K562 (cell line): Measurements from ENCODE around the gene RPL28. TPM values are rescaled to one million over a fixed set of nuclear protein-coding genes. Genes with fewer than 3 reads are reported as not detected.
"Not testable (repeated sequence)": the region's sequence is repeated elsewhere in the genome, so short reads cannot be mapped to it uniquely, and the experiment has no call there.

Experiments
- HCFC1 ChIP-seq: IDR thresholded peaks from 2 replicates; pipeline ENCODE4 v1.6.1; 2012; ENCODE audit warnings: low read depth, low read length, improper control_type of control experiment
- HNRNPL ChIP-seq: fragments of 200-400 bp; formaldehyde crosslinking; IDR thresholded peaks from 2 replicates; pipeline ENCODE4 v1.6.1; 2017; ENCODE audit warnings: low read depth, mild to moderate bottlenecking, low read length
- ILF3 ChIP-seq: fragments of 450-650 bp; IDR thresholded peaks from 2 replicates; pipeline ENCODE4 v1.6.1; 2018; ENCODE audit warnings: antibody characterized with exemption, mild to moderate bottlenecking, moderate library complexity, borderline replicate concordance
- PCBP2 ChIP-seq: fragments of 200-400 bp; formaldehyde crosslinking; IDR thresholded peaks from 2 replicates; pipeline ENCODE4 v1.6.1; 2018; ENCODE audit warnings: low read length, low read depth, mild to moderate bottlenecking, moderate library complexity; ENCODE audit not compliant: poor library complexity, severe bottlenecking
- PHF8 ChIP-seq: fragments of 200-600 bp; sonication (generic); IDR thresholded peaks from 2 replicates; pipeline ENCODE4 v1.6.1; 2012; ENCODE audit warnings: mixed run types, mild to moderate bottlenecking, inconsistent platforms, low read length, moderate library complexity, borderline replicate concordance
- PML ChIP-seq: IDR thresholded peaks from 2 replicates; pipeline ENCODE4 v1.6.1; 2012; ENCODE audit warnings: low read length, inconsistent platforms
- POLR2G ChIP-seq: fragments of 200-400 bp; formaldehyde crosslinking; IDR thresholded peaks from 2 replicates; pipeline ENCODE4 v1.6.1; 2017; ENCODE audit warnings: low read depth, mild to moderate bottlenecking, antibody characterized with exemption, low read length, moderate library complexity
- POLR2H ChIP-seq: IDR thresholded peaks from 2 replicates; pipeline ENCODE4 v1.6.1; 2016; ENCODE audit warnings: missing genetic modification characterization, low read depth, mild to moderate bottlenecking, control low read depth, missing compliant biosample characterization, moderate library complexity
- RBM14 ChIP-seq: fragments of 200-400 bp; formaldehyde crosslinking; IDR thresholded peaks from 2 replicates; pipeline ENCODE4 v1.6.1; 2018; ENCODE audit warnings: low read depth, mild to moderate bottlenecking, low read length, moderate library complexity, borderline replicate concordance; ENCODE audit not compliant: insufficient read depth
- RBM15 ChIP-seq: fragments of 200-400 bp; formaldehyde crosslinking; IDR thresholded peaks from 2 replicates; pipeline ENCODE4 v1.6.1; 2018; ENCODE audit warnings: mild to moderate bottlenecking, low read length, moderate library complexity; ENCODE audit not compliant: insufficient read depth
- TAF1 ChIP-seq: IDR thresholded peaks from 2 replicates; pipeline ENCODE4 v1.6.1; 2011; ENCODE audit warnings: mild to moderate bottlenecking, low read length, moderate library complexity; ENCODE audit not compliant: insufficient read depth, control insufficient read depth, severe bottlenecking; ENCODE audit errors: extremely low read depth
- TBL1XR1 ChIP-seq, 2 experiments: IDR thresholded peaks; 2 replicates each; pipeline ENCODE4 v1.6.1; 2012; ENCODE audit warnings: improper control_type of control experiment in 2 of 2, low read length in 2 of 2, mild to moderate bottlenecking in 1 of 2
- YY1 ChIP-seq, 3 experiments: IDR thresholded peaks; 2 replicates each; pipeline ENCODE4 v1.6.1; 2011; ENCODE audit warnings: low read length in 2 of 3, mild to moderate bottlenecking in 2 of 3, moderate library complexity in 2 of 3, borderline replicate concordance in 1 of 3, control low read depth in 1 of 3, low read depth in 1 of 3; ENCODE audit not compliant: insufficient read depth in 3 of 3, insufficient replicate concordance in 2 of 3, control insufficient read depth in 1 of 3, insufficient read length in 1 of 3; ENCODE audit errors: extremely low read depth in 1 of 3
- ZNF57 ChIP-seq: fragments of 450-650 bp; formaldehyde crosslinking; IDR thresholded peaks from 2 replicates; pipeline ENCODE4 v1.4.0; 2020; ENCODE audit warnings: mild to moderate bottlenecking, moderate library complexity
- ZNF583 ChIP-seq: fragments of 250-450 bp; sonication (Bioruptor Pico); IDR thresholded peaks from 2 replicates; pipeline ENCODE4 v1.4.0; 2020
- polyA plus RNA-seq, 8 experiments: library from polyadenylated mRNA; depleted of rRNA in 4 of 8; stranded (reverse) in 5 of 8; unstranded in 3 of 8; fragments of >200 nt; fragmentation: Nextera tagmentation in 2 of 8; fragmentation: Illumina TruSeq in 1 of 8; extraction: Ambion mirVana in 2 of 8; extraction: Trizol in 1 of 8; gene quantifications; 2 replicates each; pipeline versions ENCODE4 v1.2.1 to v1.2.3, GENCODE V29; 2011 to 2014; ENCODE audit warnings: inconsistent platforms in 1 of 8, missing spikeins in 1 of 8
- total RNA-seq, 7 experiments: library from RNA; depleted of rRNA in 6 of 7; stranded (reverse); fragments of >200 nt in 6 of 7; fragmentation: Illumina TruSeq in 2 of 7; extraction: Trizol in 2 of 7; gene quantifications; 2 replicates each; pipeline versions ENCODE4 v1.2.1 to v1.2.3, GENCODE V29; 2011 to 2021; ENCODE audit warnings: low replicate concordance in 1 of 7
- TF ChIP-seq, protein P1 (sequence below), 2 experiments: fragments of 450-650 bp; formaldehyde crosslinking in 1 of 2; IDR thresholded peaks; 2 replicates each; pipeline versions ENCODE4 v1.4.0 to v1.6.1; 2014 to 2020; ENCODE audit warnings: mild to moderate bottlenecking in 2 of 2, borderline replicate concordance in 1 of 2, low read depth in 1 of 2

Gene RPL28
- total and polyA plus RNA-seq, 9 of the 15 experiments (the other 6 are each of a cell fraction or from before 2014, with no cell fraction given) = 124 to 3,106 (median 622) TPM

DNA sequence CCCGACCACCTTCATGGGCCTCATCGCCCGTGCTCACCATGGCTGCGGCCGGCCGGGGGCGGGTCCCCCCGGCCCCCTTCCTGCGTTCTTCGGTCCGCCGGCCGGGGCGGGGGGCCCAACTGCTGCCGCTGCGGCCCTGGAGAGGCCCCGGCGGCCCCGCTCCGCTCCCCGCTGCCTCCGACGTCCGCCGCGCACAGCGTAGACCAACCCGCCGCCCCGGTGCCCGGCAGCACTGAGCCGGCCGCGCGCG, 21.7 kb downstream of the RPL28 start, which contains the start of gene UBE2S (continued):
- peak; percentile 55 for TF ChIP-seq PCBP2
- TF ChIP-seq, protein P1, sequence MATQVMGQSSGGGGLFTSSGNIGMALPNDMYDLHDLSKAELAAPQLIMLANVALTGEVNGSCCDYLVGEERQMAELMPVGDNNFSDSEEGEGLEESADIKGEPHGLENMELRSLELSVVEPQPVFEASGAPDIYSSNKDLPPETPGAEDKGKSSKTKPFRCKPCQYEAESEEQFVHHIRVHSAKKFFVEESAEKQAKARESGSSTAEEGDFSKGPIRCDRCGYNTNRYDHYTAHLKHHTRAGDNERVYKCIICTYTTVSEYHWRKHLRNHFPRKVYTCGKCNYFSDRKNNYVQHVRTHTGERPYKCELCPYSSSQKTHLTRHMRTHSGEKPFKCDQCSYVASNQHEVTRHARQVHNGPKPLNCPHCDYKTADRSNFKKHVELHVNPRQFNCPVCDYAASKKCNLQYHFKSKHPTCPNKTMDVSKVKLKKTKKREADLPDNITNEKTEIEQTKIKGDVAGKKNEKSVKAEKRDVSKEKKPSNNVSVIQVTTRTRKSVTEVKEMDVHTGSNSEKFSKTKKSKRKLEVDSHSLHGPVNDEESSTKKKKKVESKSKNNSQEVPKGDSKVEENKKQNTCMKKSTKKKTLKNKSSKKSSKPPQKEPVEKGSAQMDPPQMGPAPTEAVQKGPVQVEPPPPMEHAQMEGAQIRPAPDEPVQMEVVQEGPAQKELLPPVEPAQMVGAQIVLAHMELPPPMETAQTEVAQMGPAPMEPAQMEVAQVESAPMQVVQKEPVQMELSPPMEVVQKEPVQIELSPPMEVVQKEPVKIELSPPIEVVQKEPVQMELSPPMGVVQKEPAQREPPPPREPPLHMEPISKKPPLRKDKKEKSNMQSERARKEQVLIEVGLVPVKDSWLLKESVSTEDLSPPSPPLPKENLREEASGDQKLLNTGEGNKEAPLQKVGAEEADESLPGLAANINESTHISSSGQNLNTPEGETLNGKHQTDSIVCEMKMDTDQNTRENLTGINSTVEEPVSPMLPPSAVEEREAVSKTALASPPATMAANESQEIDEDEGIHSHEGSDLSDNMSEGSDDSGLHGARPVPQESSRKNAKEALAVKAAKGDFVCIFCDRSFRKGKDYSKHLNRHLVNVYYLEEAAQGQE (IDR thresholded peaks at IDR 0.05; ENCODE audit: borderline replicate concordance) = not testable (repeated sequence)
- TF ChIP-seq, protein P1 (CRISPR knock-in tag; IDR thresholded peaks at IDR 0.05; ENCODE audit: low read depth) = peak; percentile 75; the same call in 1 of the 2 replicates
- peak; percentile 95 for TF ChIP-seq TAF1
- peak in 1 of 2 experiments; percentile 51; a peak in 1 of 4 replicates for TF ChIP-seq TBL1XR1 (IDR thresholded peaks at IDR 0.05; ENCODE audit: low read length in 2 of 2)
- TF ChIP-seq HNRNPL = peak; percentile 98
- peak; percentile 98 for TF ChIP-seq POLR2H (tag)
- 0 out of 2 replicates have a peak, but pooled peaks have one; percentile 26 for TF ChIP-seq ZNF57
- 0 out of 2 replicates have a peak, but pooled peaks have one; percentile 45 for TF ChIP-seq ZNF583 (CRISPR knock-in tag)
- 0 out of 2 replicates have a peak, but pooled peaks have one; percentile 37 for TF ChIP-seq RBM15
- TF ChIP-seq YY1 (IDR thresholded peaks at IDR 0.05; ENCODE audit: borderline replicate concordance in 1 of 3, control insufficient read depth in 1 of 3, extremely low read depth in 1 of 3, insufficient read depth in 3 of 3, insufficient read length in 1 of 3, insufficient replicate concordance in 2 of 3, low read depth in 1 of 3, low read length in 2 of 3) = peak in 1 of 3 experiments; percentile 20
- peak; percentile 82 for TF ChIP-seq PML
- TF ChIP-seq ILF3 = peak; percentile 94; the same call in 1 of the 2 replicates
- peak; percentile 89; the same call in 1 of the 2 replicates for TF ChIP-seq RBM14
- TF ChIP-seq HCFC1 = peak; percentile 36
- peak; percentile 100 for TF ChIP-seq POLR2G
- TF ChIP-seq PHF8 = peak; percentile 77; the same call in 1 of the 2 replicates
